HEK293 (cell line): Measurements from ENCODE around the gene SLC19A1.

Experiments used
- INSM2 ChIP-seq: fragments of 450-650 bp; formaldehyde crosslinking; IDR thresholded peaks from 2 replicates; pipeline ENCODE4 v1.5.1; 2016; ENCODE audit warnings: missing biosample characterization, missing genetic modification characterization
- KLF8 ChIP-seq: fragments of 450-650 bp; formaldehyde crosslinking; IDR thresholded peaks from 2 replicates; pipeline ENCODE4 v1.5.1; 2016; ENCODE audit warnings: missing biosample characterization, missing genetic modification characterization
- KLF9 ChIP-seq: fragments of 450-650 bp; formaldehyde crosslinking; IDR thresholded peaks from 2 replicates; pipeline ENCODE4 v1.5.1; 2016; ENCODE audit warnings: missing biosample characterization, missing genetic modification characterization, low read depth
- PATZ1 ChIP-seq: fragments of 450-650 bp; formaldehyde crosslinking; IDR thresholded peaks from 2 replicates; pipeline ENCODE4 v1.5.1; 2016; ENCODE audit warnings: missing biosample characterization, missing genetic modification characterization
- SP2 ChIP-seq: fragments of 450-650 bp; formaldehyde crosslinking; IDR thresholded peaks from 2 replicates; pipeline ENCODE4 v1.5.1; 2016; ENCODE audit warnings: missing biosample characterization, missing genetic modification characterization
- SP7 ChIP-seq: fragments of 450-650 bp; formaldehyde crosslinking; IDR thresholded peaks from 2 replicates; pipeline ENCODE4 v1.5.1; 2016; ENCODE audit warnings: missing biosample characterization, missing genetic modification characterization
- YY2 ChIP-seq: fragments of 450-650 bp; formaldehyde crosslinking; IDR thresholded peaks from 2 replicates; pipeline ENCODE4 v1.5.1; 2016; ENCODE audit warnings: missing biosample characterization, missing genetic modification characterization
- ZNF10 ChIP-seq: fragments of 450-650 bp; formaldehyde crosslinking; IDR thresholded peaks from 2 replicates; pipeline ENCODE4 v1.5.1; 2017; ENCODE audit warnings: missing biosample characterization, missing genetic modification characterization
- ZNF114 ChIP-seq: fragments of 450-650 bp; formaldehyde crosslinking; IDR thresholded peaks from 2 replicates; pipeline ENCODE4 v1.5.0; 2017; ENCODE audit warnings: missing biosample characterization, missing genetic modification characterization
- ZNF138 ChIP-seq: fragments of 450-650 bp; formaldehyde crosslinking; IDR thresholded peaks from 2 replicates; pipeline ENCODE4 v1.5.1; 2016; ENCODE audit warnings: missing biosample characterization, missing genetic modification characterization, borderline replicate concordance
- ZNF146 ChIP-seq: fragments of 450-650 bp; formaldehyde crosslinking; IDR thresholded peaks from 2 replicates; pipeline ENCODE4 v1.5.1; 2016; ENCODE audit warnings: missing biosample characterization, missing genetic modification characterization
- ZNF174 ChIP-seq: fragments of 450-650 bp; formaldehyde crosslinking; IDR thresholded peaks from 2 replicates; pipeline ENCODE4 v1.5.0; 2017; ENCODE audit warnings: missing biosample characterization, mild to moderate bottlenecking, missing genetic modification characterization
- ZNF280D ChIP-seq: fragments of 450-650 bp; formaldehyde crosslinking; IDR thresholded peaks from 2 replicates; pipeline ENCODE4 v1.5.1; 2016; ENCODE audit warnings: missing biosample characterization, missing genetic modification characterization
- ZNF350 ChIP-seq: fragments of 450-650 bp; formaldehyde crosslinking; IDR thresholded peaks from 2 replicates; pipeline ENCODE4 v1.5.0; 2017; ENCODE audit warnings: missing biosample characterization, mild to moderate bottlenecking, missing genetic modification characterization
- ZNF416 ChIP-seq: fragments of 450-650 bp; formaldehyde crosslinking; IDR thresholded peaks from 2 replicates; pipeline ENCODE4 v1.5.1; 2016; ENCODE audit warnings: missing biosample characterization, missing genetic modification characterization
- ZNF426 ChIP-seq: fragments of 450-650 bp; formaldehyde crosslinking; IDR thresholded peaks from 2 replicates; pipeline ENCODE4 v1.5.1; 2017; ENCODE audit warnings: missing biosample characterization, missing genetic modification characterization, mild to moderate bottlenecking, inconsistent platforms, moderate library complexity
- ZNF518A ChIP-seq: fragments of 450-650 bp; formaldehyde crosslinking; conservative IDR thresholded peaks from 2 replicates; pipeline ENCODE4 v1.5.1; 2016; ENCODE audit warnings: low read depth, missing biosample characterization, missing genetic modification characterization
- ZNF521 ChIP-seq: fragments of 450-650 bp; formaldehyde crosslinking; IDR thresholded peaks from 2 replicates; pipeline ENCODE4 v1.5.1; 2017; ENCODE audit warnings: missing biosample characterization, mild to moderate bottlenecking, missing genetic modification characterization
- ZNF548 ChIP-seq: fragments of 450-650 bp; formaldehyde crosslinking; IDR thresholded peaks from 2 replicates; pipeline ENCODE4 v1.5.1; 2016; ENCODE audit warnings: missing biosample characterization, missing genetic modification characterization
- ZNF596 ChIP-seq: fragments of 450-650 bp; IDR thresholded peaks from 2 replicates; pipeline ENCODE4 v1.5.0; 2018; ENCODE audit warnings: missing biosample characterization, mild to moderate bottlenecking, missing genetic modification characterization, moderate library complexity
- ZNF610 ChIP-seq: fragments of 450-650 bp; formaldehyde crosslinking; IDR thresholded peaks from 2 replicates; pipeline ENCODE4 v1.5.1; 2016; ENCODE audit warnings: missing biosample characterization, missing genetic modification characterization, borderline replicate concordance
- ZNF701 ChIP-seq: fragments of 450-650 bp; formaldehyde crosslinking; IDR thresholded peaks from 2 replicates; pipeline ENCODE4 v1.5.1; 2016; ENCODE audit warnings: missing biosample characterization, missing genetic modification characterization
- ZNF704 ChIP-seq: fragments of 450-650 bp; formaldehyde crosslinking; IDR thresholded peaks from 2 replicates; pipeline ENCODE4 v1.5.1; 2016; ENCODE audit warnings: missing biosample characterization, missing genetic modification characterization
- ZNF707 ChIP-seq: fragments of 450-650 bp; formaldehyde crosslinking; IDR thresholded peaks from 2 replicates; pipeline ENCODE4 v1.5.1; 2016; ENCODE audit warnings: missing biosample characterization, missing genetic modification characterization
- ZNF777 ChIP-seq: fragments of 450-650 bp; formaldehyde crosslinking; IDR thresholded peaks from 2 replicates; pipeline ENCODE4 v1.5.1; 2017; ENCODE audit warnings: missing biosample characterization, missing genetic modification characterization, borderline replicate concordance
- ZNF837 ChIP-seq: fragments of 450-650 bp; formaldehyde crosslinking; IDR thresholded peaks from 2 replicates; pipeline ENCODE4 v1.5.1; 2016; ENCODE audit warnings: missing biosample characterization, missing genetic modification characterization

Gene SLC19A1

GRCh38 chr21:45590726-45591618, 48.7 kb upstream of the SLC19A1 start (continued):
- TF ChIP-seq ZNF777 (tag by site-specific recombination), result no peak
- TF ChIP-seq ZNF704, result 0 out of 2 replicates have a peak, but pooled peaks have one; percentile 48
- TF ChIP-seq ZNF521 (tag by site-specific recombination), result 0 out of 2 replicates have a peak, but pooled peaks have one; percentile 13
- peak; percentile 21; the same call in 1 of the 2 replicates for TF ChIP-seq ZNF114 (tag by site-specific recombination)
- TF ChIP-seq ZNF610 (tag by site-specific recombination), result no peak
- TF ChIP-seq ZNF174 (tag by site-specific recombination), result no peak
- 0 out of 2 replicates have a peak, but pooled peaks have one; percentile 22 for TF ChIP-seq SP2 (tag by site-specific recombination)
- TF ChIP-seq ZNF10 (tag by site-specific recombination), result no peak
- no peak for TF ChIP-seq ZNF146 (tag by site-specific recombination)
- TF ChIP-seq KLF8 (tag by site-specific recombination), result peak; percentile 67
- TF ChIP-seq ZNF416 (tag by site-specific recombination), result no peak; the same call in 1 of the 2 replicates
- no peak for TF ChIP-seq YY2 (tag by site-specific recombination)
- TF ChIP-seq ZNF280D, result no peak
- TF ChIP-seq ZNF837 (tag by site-specific recombination), result no peak
- no peak for TF ChIP-seq ZNF518A
- peak; percentile 86 for TF ChIP-seq SP7 (tag by site-specific recombination)
- TF ChIP-seq ZNF350, result no peak
- no peak; the same call in 1 of the 2 replicates for TF ChIP-seq ZNF701 (tag by site-specific recombination)
- TF ChIP-seq ZNF548 (tag by site-specific recombination), result no peak
- peak; percentile 14; the same call in 1 of the 2 replicates for TF ChIP-seq ZNF707 (tag by site-specific recombination)
- no peak for TF ChIP-seq ZNF138 (tag by site-specific recombination)
- TF ChIP-seq PATZ1 (tag by site-specific recombination), result peak; percentile 75
- TF ChIP-seq ZNF596, result no peak
- TF ChIP-seq INSM2 (tag by site-specific recombination), result peak; percentile 73; the same call in 1 of the 2 replicates
- TF ChIP-seq ZNF426 (tag by site-specific recombination), result no peak
- peak; percentile 41; the same call in 1 of the 2 replicates for TF ChIP-seq KLF9 (tag by site-specific recombination)
